Subcutaneous abdominal adipose tissue (tissue), 5 donors: ENCODE results near the gene FRMD8.

Experiments used
- H3K27ac ChIP-seq: one replicate; pipeline ENCODE4 v1.7.0; 2013; ENCODE audit warnings: low read depth, mild to moderate bottlenecking, inconsistent platforms, low read length, moderate library complexity
- H3K27me3 ChIP-seq, 5 donors: one replicate each; pipeline ENCODE4 v1.7.0; 2013; ENCODE audit warnings: low read length in 5 of 5, inconsistent platforms in 1 of 5; ENCODE audit not compliant: control insufficient read depth in 5 of 5, insufficient read depth in 4 of 5
- H3K36me3 ChIP-seq, 5 donors: one replicate each; pipeline ENCODE4 v1.7.0; 2013; ENCODE audit warnings: low read length in 5 of 5; ENCODE audit not compliant: control insufficient read depth in 5 of 5, insufficient read depth in 5 of 5
- H3K4me1 ChIP-seq, 5 donors: one replicate each; pipeline ENCODE4 v1.7.0; 2013; ENCODE audit warnings: low read length in 5 of 5, mild to moderate bottlenecking in 3 of 5, moderate library complexity in 1 of 5; ENCODE audit not compliant: control insufficient read depth in 5 of 5, insufficient read depth in 5 of 5
- H3K4me3 ChIP-seq, 5 donors: one replicate each; pipeline ENCODE4 v1.7.0; 2013; ENCODE audit warnings: low read length in 5 of 5, low read depth in 1 of 5
- H3K9ac ChIP-seq, 5 donors: one replicate each; pipeline ENCODE4 v1.7.0; 2013; ENCODE audit warnings: low read length in 5 of 5, mild to moderate bottlenecking in 4 of 5, moderate library complexity in 3 of 5
- H3K9me3 ChIP-seq, 5 donors: one replicate each; pipeline ENCODE4 v1.7.0; 2013; ENCODE audit warnings: low read length in 5 of 5; ENCODE audit not compliant: control insufficient read depth in 5 of 5
- donor health status: healthy.
- donor health status: healthy.
- donor health status: healthy.
- donor health status: healthy.
- donor health status: healthy.

The FRMD8 gene

DNA sequence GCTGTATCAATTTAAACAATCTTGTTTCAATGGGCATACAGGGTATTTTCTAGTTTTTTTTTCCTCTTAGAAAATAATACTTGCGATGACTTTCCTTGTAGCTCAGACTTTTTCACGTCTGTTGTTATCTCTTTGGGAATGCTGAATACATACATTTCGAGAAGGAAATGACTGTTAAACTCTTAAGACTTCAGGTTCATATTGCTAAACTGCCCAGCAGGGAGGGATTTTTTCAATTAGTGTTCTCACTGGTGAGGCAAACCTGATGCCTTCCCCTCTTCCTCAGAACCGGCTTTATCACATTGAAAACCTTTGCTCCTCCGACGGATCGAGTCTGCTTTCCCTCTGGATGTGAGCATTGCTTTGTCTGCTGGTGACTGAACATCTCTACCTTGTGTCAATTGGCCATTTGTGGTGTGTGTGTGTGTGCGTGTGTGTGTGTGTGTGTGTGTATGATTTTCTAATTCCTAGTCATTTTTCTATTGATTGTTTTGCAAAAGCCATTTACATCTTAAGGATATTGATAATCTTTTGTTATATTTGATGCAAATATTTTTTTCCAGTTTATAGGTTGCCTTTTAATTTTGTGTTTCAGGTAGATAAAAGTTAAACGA lies 42.7 kb downstream of the FRMD8 start:
- no peaks in the 10 kb centered on the region for H3K27me3 ChIP-seq
- H3K27ac ChIP-seq: peak overlapping the region; percentile 100
- H3K9ac ChIP-seq: peak overlapping the region in 4 of 5 donors; percentile 1 to 63 (median 48)
- no peaks in the 10 kb centered on the region for H3K9me3 ChIP-seq
- H3K36me3 ChIP-seq: peaks cover 27 to 46% (median 29%) of the 10 kb centered on the region in 5 donors
- H3K4me1 ChIP-seq: peaks cover 7 to 79% (median 77%) of the 10 kb centered on the region in 5 donors
- H3K4me3 ChIP-seq: peak overlapping the region; percentile 49 to 100 (median 88)

DNA sequence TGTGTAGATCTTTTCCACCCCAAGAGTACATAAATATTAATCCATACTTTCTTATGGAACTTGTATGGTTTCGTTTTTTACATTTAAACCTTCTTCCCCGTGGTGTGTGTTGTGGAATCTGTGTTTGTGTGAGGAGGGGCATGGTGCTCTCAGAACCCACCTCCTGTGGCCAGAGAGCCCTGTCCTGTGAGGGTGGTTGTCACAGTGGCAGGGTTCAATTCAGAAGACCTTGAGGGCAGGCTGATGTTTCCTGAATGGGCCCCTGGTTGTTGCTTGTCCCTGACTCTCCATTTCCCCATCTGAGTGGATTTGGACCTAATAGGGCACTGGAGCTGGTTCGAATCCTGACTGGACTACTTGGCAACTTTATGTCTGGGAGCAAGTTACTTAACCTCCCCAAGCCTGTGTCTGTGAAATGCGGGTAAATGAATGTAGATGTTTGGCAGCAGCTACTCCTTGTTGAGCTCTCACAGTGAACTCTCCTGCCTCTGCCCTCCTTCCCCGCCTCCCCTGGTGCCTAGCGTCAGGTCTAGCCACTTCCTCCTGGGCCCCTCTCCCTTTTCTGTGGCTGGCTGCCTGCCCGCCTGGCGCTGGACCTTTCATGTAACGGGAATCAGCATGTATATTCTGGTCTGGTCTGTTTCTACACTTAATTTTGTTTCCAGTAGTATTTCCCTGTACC lies 43.4 kb downstream of the FRMD8 start:
- Histone ChIP-seq H3K27me3 (no peaks in the 10 kb centered on the region), H3K4me1 (peaks cover 10 to 86% (median 84%) of the 10 kb centered on the region in 5 donors), H3K9ac (peak overlapping the region; percentile 13 to 68 (median 38)), H3K9me3 (no peaks in the 10 kb centered on the region), H3K27ac (peak overlapping the region; percentile 100), H3K36me3 (peaks cover 30 to 52% (median 34%) of the 10 kb centered on the region in 5 donors), H3K4me3 (peak overlapping the region; percentile 48 to 100 (median 88))

DNA sequence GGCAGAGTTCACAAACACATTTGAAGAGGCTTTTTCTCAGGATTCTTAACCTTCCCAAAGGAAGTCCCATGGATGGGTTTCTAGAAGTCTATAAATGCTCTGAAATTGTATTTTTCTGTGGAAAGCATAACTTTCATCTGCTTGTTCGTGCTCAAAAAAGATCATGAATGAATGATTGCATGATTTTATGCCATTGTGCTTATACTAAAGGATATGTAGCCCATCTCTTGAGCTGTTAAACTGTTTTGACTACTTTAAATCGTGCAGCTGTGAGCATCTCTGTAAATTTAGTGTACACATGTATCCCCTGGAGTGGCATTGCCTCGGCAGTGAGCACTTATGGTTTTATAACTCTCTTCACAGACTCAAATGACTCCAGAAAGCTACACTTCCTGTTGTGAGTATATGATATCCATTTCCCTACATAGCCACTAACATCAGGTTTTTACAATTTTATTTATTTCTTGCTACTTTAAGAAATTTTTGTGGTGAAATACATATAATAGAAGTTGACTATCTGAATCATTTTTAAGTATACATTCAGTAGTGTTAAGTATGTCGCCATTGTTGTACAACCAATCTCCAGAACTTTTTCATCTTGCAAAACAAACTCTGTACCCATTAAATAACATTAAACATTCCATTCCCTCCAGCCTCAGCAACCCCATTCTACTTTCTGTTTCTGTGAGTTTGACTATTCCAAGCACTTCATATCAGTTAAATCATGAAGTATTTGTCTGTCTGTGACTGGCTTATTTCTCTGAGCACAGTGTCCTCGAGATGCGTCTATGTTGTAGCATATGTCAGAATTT lies 44.2 kb downstream of the FRMD8 start:
- H3K9ac ChIP-seq: peak overlapping the region; percentile 17 to 68 (median 46)
- H3K27ac ChIP-seq: peak overlapping the region; percentile 100
- H3K36me3 ChIP-seq: peaks cover 30 to 52% (median 36%) of the 10 kb centered on the region in 5 donors
- peaks cover 11 to 92% (median 91%) of the 10 kb centered on the region in 5 donors for H3K4me1 ChIP-seq
- H3K27me3 ChIP-seq: no peaks in the 10 kb centered on the region
- H3K4me3 ChIP-seq: peak overlapping the region; percentile 48 to 100 (median 88)
- no peaks in the 10 kb centered on the region for H3K9me3 ChIP-seq

DNA sequence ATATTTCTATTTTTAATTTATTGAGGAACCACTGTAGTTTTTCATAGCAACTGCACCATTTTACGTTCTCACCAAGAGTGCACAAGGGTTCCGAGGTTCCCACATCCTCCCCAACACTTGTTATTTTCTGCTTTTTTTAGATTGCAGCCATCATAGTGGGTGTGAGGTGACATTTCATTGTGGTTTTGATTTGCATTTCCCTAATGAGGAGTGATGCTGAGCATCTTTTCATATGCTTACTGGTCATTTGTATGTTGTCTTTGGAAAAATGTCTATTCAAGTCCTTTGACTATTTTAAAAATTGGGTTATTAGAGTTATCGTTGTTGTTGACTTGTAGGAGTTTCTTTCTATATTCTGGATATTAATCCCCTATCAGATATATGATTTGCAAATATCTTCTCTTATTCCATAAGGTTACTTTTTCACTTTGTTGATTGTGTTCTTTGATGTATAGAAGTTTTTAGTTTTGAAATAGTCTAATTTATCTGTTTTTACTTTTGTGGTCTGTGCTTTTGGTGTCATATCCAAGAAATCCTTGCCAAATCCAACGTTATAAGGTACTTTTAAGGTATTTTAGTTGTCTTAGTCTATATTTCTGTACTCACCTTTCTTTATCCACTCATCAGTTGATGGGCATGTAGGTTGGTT lies 45.1 kb downstream of the FRMD8 start:
- H3K27me3 ChIP-seq: no peaks in the 10 kb centered on the region
- H3K9ac ChIP-seq: peak overlapping the region in 2 of 5 donors; percentile 52 to 59
- peak overlapping the region; percentile 19 to 98 (median 56) for H3K4me3 ChIP-seq
- peak overlapping the region; percentile 100 for H3K27ac ChIP-seq
- no peaks in the 10 kb centered on the region for H3K9me3 ChIP-seq
- peaks cover 17 to 97% (median 96%) of the 10 kb centered on the region in 5 donors for H3K4me1 ChIP-seq
- H3K36me3 ChIP-seq: peaks cover 31 to 52% (median 42%) of the 10 kb centered on the region in 5 donors

DNA sequence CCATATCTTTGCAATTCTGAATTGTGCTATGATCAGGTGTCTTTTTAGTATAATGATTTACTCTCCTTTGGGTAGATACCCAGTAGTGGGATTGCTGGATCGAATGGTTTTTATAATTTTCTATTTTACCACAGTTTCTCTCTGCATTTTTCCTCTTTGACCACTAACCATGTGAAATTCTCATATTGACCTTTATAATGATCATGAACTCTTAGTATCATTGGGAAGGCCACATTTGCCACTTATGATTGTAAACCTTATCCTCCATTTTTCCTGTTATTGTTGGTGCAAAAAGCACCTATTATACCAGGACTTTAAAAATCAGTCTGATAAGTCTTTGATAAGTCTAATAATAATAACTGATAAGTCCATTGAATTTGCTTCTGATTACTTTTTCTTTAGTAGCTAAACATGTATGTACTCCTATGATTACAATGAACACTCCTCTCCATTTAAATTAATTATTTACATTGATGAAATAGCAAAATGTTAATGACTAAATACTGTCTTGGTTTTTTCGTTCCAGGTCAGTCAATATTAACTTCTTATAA lies 45.7 kb downstream of the FRMD8 start:
- H3K36me3 ChIP-seq: peaks cover 32 to 51% (median 38%) of the 10 kb centered on the region in 5 donors
- peak overlapping the region in 3 of 5 donors; percentile 13 to 59 (median 52) for H3K9ac ChIP-seq

DNA sequence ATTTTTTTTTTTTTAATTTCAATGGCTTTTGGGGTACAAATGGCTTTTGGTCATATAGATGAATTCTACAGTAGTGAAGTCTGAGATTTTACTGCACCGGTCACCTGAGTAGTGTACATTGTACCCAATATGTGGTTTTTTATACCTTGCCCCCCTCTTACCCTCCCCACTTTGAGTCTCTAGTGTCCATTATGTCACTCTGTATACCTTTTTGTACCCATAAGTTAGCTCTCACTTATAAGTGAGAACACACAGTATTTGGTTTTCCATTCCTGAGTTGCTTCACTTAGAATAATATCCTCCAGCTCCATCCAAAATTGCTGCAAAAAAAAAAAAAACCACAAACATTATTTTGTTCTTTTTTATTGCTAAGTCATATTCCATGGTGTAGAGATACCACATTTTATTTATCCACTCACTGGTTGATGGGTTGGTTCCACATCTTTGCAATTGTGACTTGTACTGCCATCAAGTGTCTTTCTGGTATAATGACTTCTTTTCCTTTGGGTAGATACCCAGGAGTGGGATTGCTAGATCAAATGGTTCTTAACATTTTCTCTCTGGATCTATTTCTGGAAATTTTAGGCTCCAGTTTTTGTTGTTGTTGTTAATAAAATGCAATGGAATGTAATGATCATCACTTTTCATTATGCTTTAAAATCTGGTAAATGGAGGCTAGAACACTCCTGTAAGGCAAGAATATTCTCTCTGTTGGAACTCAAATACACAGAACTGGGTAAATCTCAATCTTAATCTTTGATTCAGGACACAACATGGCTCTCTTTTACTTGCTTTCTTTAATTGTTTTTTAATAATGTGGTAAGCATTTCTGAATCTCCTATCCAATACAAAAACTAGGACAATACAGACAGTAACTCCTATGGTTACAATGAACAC lies 46.5 kb downstream of the FRMD8 start:
- H3K4me3 ChIP-seq: peak overlapping the region in 1 of 5 donors; percentile 23
- H3K36me3 ChIP-seq: peaks cover 36 to 55% (median 46%) of the 10 kb centered on the region in 5 donors
- no peaks in the 10 kb centered on the region for H3K27me3 ChIP-seq
- H3K27ac ChIP-seq: peak overlapping the region; percentile 100
- H3K4me1 ChIP-seq: peaks cover 14 to 95% (median 92%) of the 10 kb centered on the region in 5 donors
- H3K9me3 ChIP-seq: no peaks in the 10 kb centered on the region
- H3K9ac ChIP-seq: peak overlapping the region in 1 of 5 donors; percentile 59

More for the DNA sequence above, 45.7 kb downstream of the FRMD8 start:
- Histone ChIP-seq H3K27me3 (no peaks in the 10 kb centered on the region), H3K4me1 (peaks cover 14 to 95% (median 93%) of the 10 kb centered on the region in 5 donors), H3K27ac (peak overlapping the region; percentile 100), H3K4me3 (peak overlapping the region; percentile 6 to 43 (median 19)), H3K9me3 (no peaks in the 10 kb centered on the region)

DNA sequence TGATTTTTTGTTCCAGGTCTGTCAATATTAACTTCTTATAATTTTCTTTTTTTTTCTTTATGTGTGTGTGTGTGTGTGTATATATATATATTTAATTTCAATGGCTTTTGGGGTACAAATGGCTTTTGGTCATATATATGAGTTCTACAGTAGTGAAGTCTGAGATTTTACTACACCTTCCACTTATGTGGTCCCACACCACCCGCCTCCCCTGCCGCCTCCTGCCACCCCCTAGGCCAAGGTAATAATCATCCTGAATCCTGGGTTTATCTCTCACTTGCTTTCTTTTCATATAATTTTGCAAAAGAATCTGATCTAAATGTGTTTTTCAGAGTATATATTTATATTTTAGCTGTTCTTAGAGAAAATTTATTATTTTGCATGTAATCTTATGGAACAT lies 47.2 kb downstream of the FRMD8 start:
- H3K9me3 ChIP-seq: no peaks in the 10 kb centered on the region
- peaks cover 14 to 95% (median 90%) of the 10 kb centered on the region in 5 donors for H3K4me1 ChIP-seq
- no peaks in the 10 kb centered on the region for H3K27me3 ChIP-seq
- peak overlapping the region in 1 of 5 donors; percentile 11 for H3K4me3 ChIP-seq
- H3K36me3 ChIP-seq: peaks cover 41 to 58% (median 51%) of the 10 kb centered on the region in 5 donors
- H3K9ac ChIP-seq: no peak overlapping the region
- peak overlapping the region; percentile 100 for H3K27ac ChIP-seq

DNA sequence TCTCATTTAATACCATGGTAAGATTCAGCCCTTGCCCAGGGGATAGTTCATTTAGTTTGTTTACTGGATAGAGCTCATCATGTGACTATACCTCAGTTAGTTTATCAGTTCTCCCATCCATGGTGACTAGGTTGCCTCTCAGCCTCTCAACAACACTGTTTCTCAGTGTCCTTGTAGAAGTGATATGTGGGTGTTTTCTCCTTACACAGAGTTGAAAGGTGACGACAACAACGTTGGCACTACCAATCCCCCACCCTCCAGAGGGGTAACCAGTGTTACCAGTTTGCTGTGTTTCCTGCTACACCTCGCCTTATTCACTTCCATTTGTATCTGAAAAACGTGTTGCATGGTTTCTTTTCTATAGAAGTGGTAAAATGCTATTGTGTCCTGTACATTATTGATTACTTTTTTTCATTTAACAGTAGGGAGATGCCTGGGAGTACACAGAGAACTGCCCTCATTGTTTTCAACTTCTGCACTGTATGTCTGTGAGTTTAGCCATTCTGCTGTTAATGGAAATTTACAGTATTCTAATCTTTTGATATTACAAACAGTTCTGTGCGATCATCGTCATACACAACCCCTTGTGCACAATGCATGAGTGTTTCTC lies 47.7 kb downstream of the FRMD8 start:
- Histone ChIP-seq H3K4me1 (peaks cover 13 to 96% (median 91%) of the 10 kb centered on the region in 5 donors), H3K27ac (peak overlapping the region; percentile 100), H3K9me3 (no peaks in the 10 kb centered on the region), H3K27me3 (no peaks in the 10 kb centered on the region), H3K4me3 (peak overlapping the region in 3 of 5 donors; percentile 11 to 48 (median 23)), H3K36me3 (peaks cover 44 to 63% (median 55%) of the 10 kb centered on the region in 5 donors), H3K9ac (peak overlapping the region in 2 of 5 donors; percentile 14 to 38)
